GM15510 (cell line): ENCODE measurements around the gene SLC6A11.

ENCODE experiments used
- POLR2A ChIP-seq: IDR thresholded peaks from 3 replicates; pipeline ENCODE4 v1.6.1; 2011; ENCODE audit warnings: borderline replicate concordance; ENCODE audit not compliant: insufficient read length; ENCODE audit errors: extremely low read depth

The SLC6A11 gene

DNA sequence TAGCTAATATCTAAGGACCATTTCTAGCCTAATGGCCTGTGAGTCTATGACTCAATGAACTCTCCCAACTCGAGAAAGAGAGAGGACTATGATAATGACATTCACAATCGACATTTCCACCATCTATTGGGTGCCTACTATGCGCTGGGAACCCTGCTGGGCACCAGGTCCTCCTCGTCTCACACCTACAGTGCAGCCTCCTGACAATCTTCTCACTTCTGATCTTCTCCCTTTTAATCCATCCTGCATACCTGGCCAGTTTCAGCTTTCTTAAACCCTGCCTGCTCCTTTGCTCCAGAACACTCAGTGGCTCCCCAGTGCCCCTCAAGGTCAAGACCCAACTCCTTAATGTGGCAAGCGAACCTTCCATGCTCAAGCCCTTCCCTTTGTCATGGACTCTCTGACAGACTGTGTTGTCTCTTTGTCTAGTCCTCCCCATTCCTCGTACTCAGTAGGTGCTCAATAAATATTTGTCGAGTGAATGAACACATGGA is 173.0 kb downstream of the SLC6A11 start:
- no peak for TF ChIP-seq POLR2A
